ENCODE data around the gene KRT15. TPM values are rescaled to one million over a fixed set of nuclear protein-coding genes. Genes with fewer than 3 reads are reported as not detected.
A peak's percentile ranks its signal among the peaks of the same experiment; 100 is the strongest.

The KRT15 gene
- total and polyA plus RNA-seq, 4 donors = 15.2 to 51.7 (median 27.0) TPM

DNA sequence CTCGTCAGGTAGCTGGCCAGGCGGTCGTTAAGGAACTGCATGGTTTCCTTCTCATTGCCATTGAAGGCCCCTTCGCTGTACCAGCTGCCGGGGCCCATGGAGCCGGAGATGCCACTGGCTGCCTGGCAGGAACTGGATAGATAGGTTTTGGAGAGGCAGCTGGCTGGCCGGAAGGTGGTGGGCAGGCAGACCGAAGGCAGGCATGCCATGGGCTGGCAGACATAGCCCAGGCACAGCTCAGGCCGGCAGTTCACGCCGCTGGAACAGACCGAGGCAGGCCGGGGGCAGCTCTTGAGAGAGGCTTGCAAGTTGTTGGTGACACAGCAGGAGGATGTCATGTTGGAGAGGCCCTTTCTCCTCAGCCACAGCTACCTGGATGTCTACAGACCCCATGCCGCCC lies 51.7 kb downstream of the KRT15 start, which contains the start of gene KRT32:
TSS of gene KRT32 (minus strand) at position 399 of the 400 bp plus-strand sequence. CDS start at position 338, 61 bp downstream.
- Histone ChIP-seq H3K4me1 (ENCODE audit: control insufficient read depth in 5 of 5, insufficient read depth in 5 of 5, low read length in 5 of 5) (peaks cover 0 to 4% (median 0%) of the 10 kb centered on the region in 5 donors), H3K9me3 (ENCODE audit: control insufficient read depth in 4 of 4, insufficient read depth in 3 of 4, low read length in 3 of 4) (peaks cover 0 to 9% (median 4%) of the 10 kb centered on the region in 4 donors), H3K27ac (ENCODE audit: low read depth in 1 of 2, low read length in 1 of 2) (no peak within 1 kb of the TSS), H3K36me3 (ENCODE audit: control insufficient read depth in 4 of 4, insufficient read depth in 4 of 4, low read length in 4 of 4) (no peaks in the 10 kb centered on the region), H3K27me3 (ENCODE audit: control insufficient read depth in 3 of 3, insufficient read depth in 3 of 3, low read length in 2 of 3) (no peaks in the 10 kb centered on the region), H3K4me3 (no peak within 1 kb of the TSS), H3K9ac (ENCODE audit: insufficient read depth in 1 of 2, low read length in 2 of 2) (no peak within 1 kb of the TSS)
- TF ChIP-seq, protein P1, sequence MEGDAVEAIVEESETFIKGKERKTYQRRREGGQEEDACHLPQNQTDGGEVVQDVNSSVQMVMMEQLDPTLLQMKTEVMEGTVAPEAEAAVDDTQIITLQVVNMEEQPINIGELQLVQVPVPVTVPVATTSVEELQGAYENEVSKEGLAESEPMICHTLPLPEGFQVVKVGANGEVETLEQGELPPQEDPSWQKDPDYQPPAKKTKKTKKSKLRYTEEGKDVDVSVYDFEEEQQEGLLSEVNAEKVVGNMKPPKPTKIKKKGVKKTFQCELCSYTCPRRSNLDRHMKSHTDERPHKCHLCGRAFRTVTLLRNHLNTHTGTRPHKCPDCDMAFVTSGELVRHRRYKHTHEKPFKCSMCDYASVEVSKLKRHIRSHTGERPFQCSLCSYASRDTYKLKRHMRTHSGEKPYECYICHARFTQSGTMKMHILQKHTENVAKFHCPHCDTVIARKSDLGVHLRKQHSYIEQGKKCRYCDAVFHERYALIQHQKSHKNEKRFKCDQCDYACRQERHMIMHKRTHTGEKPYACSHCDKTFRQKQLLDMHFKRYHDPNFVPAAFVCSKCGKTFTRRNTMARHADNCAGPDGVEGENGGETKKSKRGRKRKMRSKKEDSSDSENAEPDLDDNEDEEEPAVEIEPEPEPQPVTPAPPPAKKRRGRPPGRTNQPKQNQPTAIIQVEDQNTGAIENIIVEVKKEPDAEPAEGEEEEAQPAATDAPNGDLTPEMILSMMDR (IDR thresholded peaks at IDR 0.05; ENCODE audit: control extremely low read depth, extremely low read depth) = no peak
- 93 to 94% methylated on average over 14 of the region's 14 CpGs for WGBS, 2 donors
- no peak for ATAC-seq (ENCODE audit: insufficient read depth, low FRiP score)
- DNase-seq = no peak

- ATAC-seq (ENCODE audit: insufficient read depth, low FRiP score) = peak; percentile 67
- peak in 2 of 3 donors; percentile 14 to 65 for DNase-seq
- no peak overlapping the region for H3K9ac ChIP-seq (ENCODE audit: insufficient read depth in 1 of 2, low read length in 2 of 2)
- peaks cover 0 to 5% (median 3%) of the 10 kb centered on the region in 4 donors for H3K9me3 ChIP-seq (ENCODE audit: control insufficient read depth in 4 of 4, insufficient read depth in 3 of 4, low read length in 3 of 4)
- H3K4me1 ChIP-seq (ENCODE audit: control insufficient read depth in 5 of 5, insufficient read depth in 5 of 5, low read length in 5 of 5) = peaks cover 0 to 4% (median 0%) of the 10 kb centered on the region in 5 donors
- no peaks in the 10 kb centered on the region for H3K36me3 ChIP-seq (ENCODE audit: control insufficient read depth in 4 of 4, insufficient read depth in 4 of 4, low read length in 4 of 4)
- no peak overlapping the region for H3K27ac ChIP-seq (ENCODE audit: low read depth in 1 of 2, low read length in 1 of 2)
- no peaks in the 10 kb centered on the region for H3K27me3 ChIP-seq (ENCODE audit: control insufficient read depth in 3 of 3, insufficient read depth in 3 of 3, low read length in 2 of 3)
- TF ChIP-seq, protein P1 (IDR thresholded peaks at IDR 0.05; ENCODE audit: control extremely low read depth, extremely low read depth) = no peak
- no peak overlapping the region for H3K4me3 ChIP-seq
- 43 to 75% methylated on average over 6 of the region's 6 CpGs for WGBS, 2 donors
Observed at GRCh38 chr17:41464682-41465081, 54.0 kb downstream of the KRT15 start.

- DNase-seq = no peak
- no peaks in the 10 kb centered on the region for H3K36me3 ChIP-seq (ENCODE audit: control insufficient read depth in 4 of 4, insufficient read depth in 4 of 4, low read length in 4 of 4)
- WGBS, 2 donors = 87 to 88% methylated on average over 11 of the region's 11 CpGs
Observed at GRCh38 chr17:41464173-41464572, 54.5 kb downstream of the KRT15 start.

More at GRCh38 chr17:41464173-41464572, 54.5 kb downstream of the KRT15 start:
- H3K27ac ChIP-seq (ENCODE audit: low read depth in 1 of 2, low read length in 1 of 2) = no peak overlapping the region
- no peak overlapping the region for H3K9ac ChIP-seq (ENCODE audit: insufficient read depth in 1 of 2, low read length in 2 of 2)
- H3K9me3 ChIP-seq (ENCODE audit: control insufficient read depth in 4 of 4, insufficient read depth in 3 of 4, low read length in 3 of 4) = peaks cover 0 to 5% (median 3%) of the 10 kb centered on the region in 4 donors
- ATAC-seq (ENCODE audit: insufficient read depth, low FRiP score) = no peak
- TF ChIP-seq, protein P1 (IDR thresholded peaks at IDR 0.05; ENCODE audit: control extremely low read depth, extremely low read depth) = no peak
- H3K27me3 ChIP-seq (ENCODE audit: control insufficient read depth in 3 of 3, insufficient read depth in 3 of 3, low read length in 2 of 3) = no peaks in the 10 kb centered on the region
- no peak overlapping the region for H3K4me3 ChIP-seq
- peaks cover 0 to 4% (median 0%) of the 10 kb centered on the region in 5 donors for H3K4me1 ChIP-seq (ENCODE audit: control insufficient read depth in 5 of 5, insufficient read depth in 5 of 5, low read length in 5 of 5)
